Liver (tissue), 9 donors: ENCODE data around the gene FAM163A. TPM values are rescaled to one million over a fixed set of nuclear protein-coding genes. Genes with fewer than 3 reads are reported as not detected.
"Not testable (repeated sequence)": the region's sequence is repeated elsewhere in the genome, so short reads cannot be mapped to it uniquely, and the experiment has no call there.

Source experiments
- DNase-seq: peaks from one replicate; pipeline ENCODE4 v3.0.0-alpha.2; 2017; ENCODE audit warnings: low spot score
- H3K27ac ChIP-seq, 2 donors: one replicate each; pipeline ENCODE4 v1.7.0; 2013; ENCODE audit warnings: inconsistent platforms in 2 of 2, low read length in 2 of 2, control low read depth in 1 of 2, low read depth in 1 of 2, mild to moderate bottlenecking in 1 of 2
- H3K27me3 ChIP-seq, 4 donors: one replicate each; pipeline versions ENCODE4 v1.6.1 to v1.7.0; 2013; ENCODE audit warnings: low read length in 3 of 4, inconsistent platforms in 1 of 4, mild to moderate bottlenecking in 1 of 4, moderate library complexity in 1 of 4; ENCODE audit not compliant: control insufficient read depth in 4 of 4, insufficient read depth in 4 of 4
- H3K36me3 ChIP-seq, 4 donors: one replicate each; pipeline versions ENCODE4 v1.6.1 to v1.7.0; 2013; ENCODE audit warnings: low read length in 3 of 4, mild to moderate bottlenecking in 3 of 4, low read depth in 1 of 4, moderate library complexity in 1 of 4; ENCODE audit not compliant: control insufficient read depth in 4 of 4, insufficient read depth in 3 of 4
- H3K4me1 ChIP-seq, 4 donors: one replicate each; pipeline versions ENCODE4 v1.6.1 to v1.7.0; 2013; ENCODE audit warnings: low read length in 3 of 4, mild to moderate bottlenecking in 3 of 4, moderate library complexity in 1 of 4; ENCODE audit not compliant: control insufficient read depth in 4 of 4, insufficient read depth in 4 of 4
- H3K4me3 ChIP-seq, 3 donors: one replicate each; pipeline versions ENCODE4 v1.6.1 to v1.7.0; 2013; ENCODE audit warnings: low read length in 3 of 3, control low read depth in 1 of 3, low read depth in 1 of 3, mild to moderate bottlenecking in 1 of 3
- H3K9ac ChIP-seq, 2 donors: one replicate each; pipeline ENCODE4 v1.7.0; 2013; ENCODE audit warnings: low read length in 2 of 2, mild to moderate bottlenecking in 2 of 2, moderate library complexity in 2 of 2, control low read depth in 1 of 2, low read depth in 1 of 2
- H3K9me3 ChIP-seq, 4 donors: one replicate each; pipeline versions ENCODE4 v1.6.1 to v1.7.0; 2013; ENCODE audit warnings: low read length in 3 of 4; ENCODE audit not compliant: control insufficient read depth in 4 of 4
- EGR1 ChIP-seq, 2 donors: IDR thresholded peaks; 2 replicates each; pipeline ENCODE4 v1.6.1; 2016 to 2018; ENCODE audit warnings: antibody characterized with exemption in 2 of 2, low read depth in 2 of 2
- FOXA1 ChIP-seq: IDR thresholded peaks from 2 replicates; pipeline ENCODE4 v1.6.1; 2016; ENCODE audit warnings: antibody characterized with exemption
- FOXA2 ChIP-seq: IDR thresholded peaks from 2 replicates; pipeline ENCODE4 v1.6.1; 2016; ENCODE audit warnings: antibody characterized with exemption
- GABPA ChIP-seq, 2 donors: IDR thresholded peaks in 1 of 2; conservative IDR thresholded peaks in 1 of 2; 2 replicates each; pipeline ENCODE4 v1.6.1; 2016; ENCODE audit warnings: antibody characterized with exemption in 2 of 2, mild to moderate bottlenecking in 1 of 2, moderate library complexity in 1 of 2
- HNF4A ChIP-seq, 2 donors: conservative IDR thresholded peaks; 2 replicates each; pipeline ENCODE4 v1.6.1; 2016; ENCODE audit warnings: antibody characterized with exemption in 2 of 2, mild to moderate bottlenecking in 2 of 2
- HNF4G ChIP-seq: IDR thresholded peaks from 2 replicates; pipeline ENCODE4 v1.6.1; 2016; ENCODE audit warnings: antibody characterized with exemption
- JUND ChIP-seq, 2 donors: IDR thresholded peaks; 2 replicates each; pipeline ENCODE4 v1.6.1; 2016; ENCODE audit warnings: antibody characterized with exemption in 2 of 2
- NR2F2 ChIP-seq: IDR thresholded peaks from 2 replicates; pipeline ENCODE4 v1.6.1; 2016; ENCODE audit warnings: antibody characterized with exemption
- RAD21 ChIP-seq, 2 donors: IDR thresholded peaks; 2 replicates each; pipeline ENCODE4 v1.6.1; 2016; ENCODE audit warnings: antibody characterized with exemption in 2 of 2, mild to moderate bottlenecking in 2 of 2
- RXRA ChIP-seq, 2 donors: IDR thresholded peaks; 2 replicates each; pipeline ENCODE4 v1.6.1; 2017 to 2018; ENCODE audit warnings: antibody characterized with exemption in 2 of 2, mild to moderate bottlenecking in 1 of 2
- TAF1 ChIP-seq: conservative IDR thresholded peaks from 2 replicates; pipeline ENCODE4 v1.6.1; 2016; ENCODE audit warnings: antibody characterized with exemption, mild to moderate bottlenecking
- YY1 ChIP-seq: IDR thresholded peaks from 2 replicates; pipeline ENCODE4 v1.6.1; 2016; ENCODE audit warnings: antibody characterized with exemption, mild to moderate bottlenecking
- WGBS: extraction: QIAGEN DNeasy Blood & Tissue Kit; methylation state at CpG from one replicate; pipeline ENCODE4 v1.1.7; 2013; 5-methylcytosine and 5-hydroxymethylcytosine counted together
- polyA plus RNA-seq, 2 donors: library from polyadenylated mRNA; stranded (reverse) in 1 of 2; unstranded in 1 of 2; fragments of 200-250 nt in 1 of 2; fragments of >200 nt in 1 of 2; fragmentation: Nextera tagmentation in 1 of 2; extraction: Ambion mirVana in 1 of 2; gene quantifications; one replicate each; pipeline versions ENCODE4 v1.2.1 to v1.2.3, GENCODE V29; 2013 to 2015
- total RNA-seq, 2 donors: library from RNA; depleted of rRNA; stranded (reverse); fragments of >200 nt; gene quantifications; one replicate each; pipeline ENCODE4 v1.2.3, GENCODE V29; 2014
- TF ChIP-seq, protein P1 (sequence below): IDR thresholded peaks from 2 replicates; pipeline ENCODE4 v1.6.1; 2016; ENCODE audit warnings: antibody characterized with exemption
- TF ChIP-seq, protein P2 (sequence below): IDR thresholded peaks from 2 replicates; pipeline ENCODE4 v1.6.1; 2016; ENCODE audit warnings: antibody characterized with exemption, mild to moderate bottlenecking
- TF ChIP-seq, protein P3 (sequence below): IDR thresholded peaks from 2 replicates; pipeline ENCODE4 v1.6.1; 2016; ENCODE audit warnings: antibody characterized with exemption
- TF ChIP-seq, protein P4 (sequence below): IDR thresholded peaks from 2 replicates; pipeline ENCODE4 v1.6.1; 2016; ENCODE audit warnings: antibody characterized with exemption
- TF ChIP-seq, protein P5 (sequence below): fragments of 150-350 bp; IDR thresholded peaks from 2 replicates; pipeline ENCODE4 v1.5.1; 2017; ENCODE audit warnings: improper control_type of control experiment, low read depth, low read length; ENCODE audit not compliant: missing input control
- donor health status: healthy.
- donor health status: healthy.
- donor health status: healthy.
- donor health status: healthy.
- donor health status: healthy.

The FAM163A gene
- total and polyA plus RNA-seq, 4 donors, result 0.07 TPM; not detected in 3

DNA sequence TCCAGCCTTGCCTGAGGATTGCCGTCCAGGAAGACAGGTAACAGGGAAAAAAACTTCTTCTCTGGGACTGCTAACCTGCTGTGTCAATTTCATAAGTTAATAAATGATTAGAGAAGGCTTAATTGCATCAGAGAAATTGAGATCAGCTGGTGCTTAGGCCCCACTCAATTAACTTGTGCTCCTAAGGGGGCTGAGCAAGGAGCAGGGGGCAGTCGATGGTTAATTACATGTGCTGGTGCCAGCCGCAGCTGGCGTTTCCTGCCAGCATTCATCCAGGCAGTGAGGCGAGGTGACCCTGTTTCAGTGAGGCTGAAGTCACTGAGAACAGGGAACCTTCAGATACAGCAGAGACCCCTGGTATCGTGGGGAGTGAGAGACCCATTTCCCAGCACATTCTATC lies 60.0 kb downstream of the FAM163A start (continued):
- TF ChIP-seq, protein P1, sequence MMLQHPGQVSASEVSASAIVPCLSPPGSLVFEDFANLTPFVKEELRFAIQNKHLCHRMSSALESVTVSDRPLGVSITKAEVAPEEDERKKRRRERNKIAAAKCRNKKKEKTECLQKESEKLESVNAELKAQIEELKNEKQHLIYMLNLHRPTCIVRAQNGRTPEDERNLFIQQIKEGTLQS, result no peak

DNA sequence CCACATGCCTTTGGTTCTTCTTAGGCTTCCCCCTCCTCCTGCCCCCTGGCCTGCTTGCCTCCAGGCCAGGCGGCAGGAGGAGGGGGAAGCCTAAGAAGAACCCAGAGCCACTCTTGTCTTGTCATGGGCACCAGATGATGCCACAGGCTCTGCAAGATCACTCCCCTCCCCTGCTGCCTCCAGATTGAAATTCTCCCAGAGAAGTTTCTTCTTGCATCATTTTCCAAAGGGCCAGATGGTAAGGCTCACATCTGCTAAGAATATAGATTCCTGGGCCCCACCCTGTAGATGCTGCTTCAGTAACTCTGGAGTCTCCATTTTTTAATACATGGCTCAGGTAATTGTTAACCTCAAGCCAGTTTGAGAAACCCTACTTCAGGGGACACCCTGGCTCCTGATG lies 60.8 kb downstream of the FAM163A start:
- 100% methylated on average over 1 of the region's 1 CpG for WGBS
- Histone ChIP-seq H3K9me3 (no peaks in the 10 kb centered on the region), H3K4me3 (no peak overlapping the region), H3K9ac (no peak overlapping the region), H3K36me3 (no peaks in the 10 kb centered on the region), H3K27me3 (no peaks in the 10 kb centered on the region), H3K4me1 (no peaks in the 10 kb centered on the region), H3K27ac (no peak overlapping the region)
- TF ChIP-seq HNF4A (conservative IDR thresholded peaks at IDR 0.05), result no peak
- TF ChIP-seq, protein P1, result no peak
- no peak for TF ChIP-seq FOXA1
- no peak for TF ChIP-seq FOXA2
- no peak for TF ChIP-seq RAD21 (IDR thresholded peaks at IDR 0.05)
- TF ChIP-seq, protein P2, sequence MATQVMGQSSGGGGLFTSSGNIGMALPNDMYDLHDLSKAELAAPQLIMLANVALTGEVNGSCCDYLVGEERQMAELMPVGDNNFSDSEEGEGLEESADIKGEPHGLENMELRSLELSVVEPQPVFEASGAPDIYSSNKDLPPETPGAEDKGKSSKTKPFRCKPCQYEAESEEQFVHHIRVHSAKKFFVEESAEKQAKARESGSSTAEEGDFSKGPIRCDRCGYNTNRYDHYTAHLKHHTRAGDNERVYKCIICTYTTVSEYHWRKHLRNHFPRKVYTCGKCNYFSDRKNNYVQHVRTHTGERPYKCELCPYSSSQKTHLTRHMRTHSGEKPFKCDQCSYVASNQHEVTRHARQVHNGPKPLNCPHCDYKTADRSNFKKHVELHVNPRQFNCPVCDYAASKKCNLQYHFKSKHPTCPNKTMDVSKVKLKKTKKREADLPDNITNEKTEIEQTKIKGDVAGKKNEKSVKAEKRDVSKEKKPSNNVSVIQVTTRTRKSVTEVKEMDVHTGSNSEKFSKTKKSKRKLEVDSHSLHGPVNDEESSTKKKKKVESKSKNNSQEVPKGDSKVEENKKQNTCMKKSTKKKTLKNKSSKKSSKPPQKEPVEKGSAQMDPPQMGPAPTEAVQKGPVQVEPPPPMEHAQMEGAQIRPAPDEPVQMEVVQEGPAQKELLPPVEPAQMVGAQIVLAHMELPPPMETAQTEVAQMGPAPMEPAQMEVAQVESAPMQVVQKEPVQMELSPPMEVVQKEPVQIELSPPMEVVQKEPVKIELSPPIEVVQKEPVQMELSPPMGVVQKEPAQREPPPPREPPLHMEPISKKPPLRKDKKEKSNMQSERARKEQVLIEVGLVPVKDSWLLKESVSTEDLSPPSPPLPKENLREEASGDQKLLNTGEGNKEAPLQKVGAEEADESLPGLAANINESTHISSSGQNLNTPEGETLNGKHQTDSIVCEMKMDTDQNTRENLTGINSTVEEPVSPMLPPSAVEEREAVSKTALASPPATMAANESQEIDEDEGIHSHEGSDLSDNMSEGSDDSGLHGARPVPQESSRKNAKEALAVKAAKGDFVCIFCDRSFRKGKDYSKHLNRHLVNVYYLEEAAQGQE, result no peak
- TF ChIP-seq, protein P3, sequence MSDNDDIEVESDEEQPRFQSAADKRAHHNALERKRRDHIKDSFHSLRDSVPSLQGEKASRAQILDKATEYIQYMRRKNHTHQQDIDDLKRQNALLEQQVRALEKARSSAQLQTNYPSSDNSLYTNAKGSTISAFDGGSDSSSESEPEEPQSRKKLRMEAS, result no peak
- no peak for TF ChIP-seq TAF1
- TF ChIP-seq NR2F2, result no peak
- TF ChIP-seq JUND (IDR thresholded peaks at IDR 0.05), result no peak
- no peak for TF ChIP-seq RXRA (IDR thresholded peaks at IDR 0.05)
- TF ChIP-seq, protein P4, sequence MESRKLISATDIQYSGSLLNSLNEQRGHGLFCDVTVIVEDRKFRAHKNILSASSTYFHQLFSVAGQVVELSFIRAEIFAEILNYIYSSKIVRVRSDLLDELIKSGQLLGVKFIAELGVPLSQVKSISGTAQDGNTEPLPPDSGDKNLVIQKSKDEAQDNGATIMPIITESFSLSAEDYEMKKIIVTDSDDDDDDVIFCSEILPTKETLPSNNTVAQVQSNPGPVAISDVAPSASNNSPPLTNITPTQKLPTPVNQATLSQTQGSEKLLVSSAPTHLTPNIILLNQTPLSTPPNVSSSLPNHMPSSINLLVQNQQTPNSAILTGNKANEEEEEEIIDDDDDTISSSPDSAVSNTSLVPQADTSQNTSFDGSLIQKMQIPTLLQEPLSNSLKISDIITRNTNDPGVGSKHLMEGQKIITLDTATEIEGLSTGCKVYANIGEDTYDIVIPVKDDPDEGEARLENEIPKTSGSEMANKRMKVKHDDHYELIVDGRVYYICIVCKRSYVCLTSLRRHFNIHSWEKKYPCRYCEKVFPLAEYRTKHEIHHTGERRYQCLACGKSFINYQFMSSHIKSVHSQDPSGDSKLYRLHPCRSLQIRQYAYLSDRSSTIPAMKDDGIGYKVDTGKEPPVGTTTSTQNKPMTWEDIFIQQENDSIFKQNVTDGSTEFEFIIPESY, result no peak
- TF ChIP-seq GABPA (IDR thresholded peaks at IDR 0.05 in 1 of 2, conservative IDR thresholded peaks at IDR 0.05 in 1 of 2), result no peak
- TF ChIP-seq EGR1 (IDR thresholded peaks at IDR 0.05; ENCODE audit: low read depth in 2 of 2), result no peak
- TF ChIP-seq HNF4G, result no peak
- TF ChIP-seq, protein P5, sequence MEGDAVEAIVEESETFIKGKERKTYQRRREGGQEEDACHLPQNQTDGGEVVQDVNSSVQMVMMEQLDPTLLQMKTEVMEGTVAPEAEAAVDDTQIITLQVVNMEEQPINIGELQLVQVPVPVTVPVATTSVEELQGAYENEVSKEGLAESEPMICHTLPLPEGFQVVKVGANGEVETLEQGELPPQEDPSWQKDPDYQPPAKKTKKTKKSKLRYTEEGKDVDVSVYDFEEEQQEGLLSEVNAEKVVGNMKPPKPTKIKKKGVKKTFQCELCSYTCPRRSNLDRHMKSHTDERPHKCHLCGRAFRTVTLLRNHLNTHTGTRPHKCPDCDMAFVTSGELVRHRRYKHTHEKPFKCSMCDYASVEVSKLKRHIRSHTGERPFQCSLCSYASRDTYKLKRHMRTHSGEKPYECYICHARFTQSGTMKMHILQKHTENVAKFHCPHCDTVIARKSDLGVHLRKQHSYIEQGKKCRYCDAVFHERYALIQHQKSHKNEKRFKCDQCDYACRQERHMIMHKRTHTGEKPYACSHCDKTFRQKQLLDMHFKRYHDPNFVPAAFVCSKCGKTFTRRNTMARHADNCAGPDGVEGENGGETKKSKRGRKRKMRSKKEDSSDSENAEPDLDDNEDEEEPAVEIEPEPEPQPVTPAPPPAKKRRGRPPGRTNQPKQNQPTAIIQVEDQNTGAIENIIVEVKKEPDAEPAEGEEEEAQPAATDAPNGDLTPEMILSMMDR, result no peak
- TF ChIP-seq YY1, result no peak
- DNase-seq, result no peak

DNA sequence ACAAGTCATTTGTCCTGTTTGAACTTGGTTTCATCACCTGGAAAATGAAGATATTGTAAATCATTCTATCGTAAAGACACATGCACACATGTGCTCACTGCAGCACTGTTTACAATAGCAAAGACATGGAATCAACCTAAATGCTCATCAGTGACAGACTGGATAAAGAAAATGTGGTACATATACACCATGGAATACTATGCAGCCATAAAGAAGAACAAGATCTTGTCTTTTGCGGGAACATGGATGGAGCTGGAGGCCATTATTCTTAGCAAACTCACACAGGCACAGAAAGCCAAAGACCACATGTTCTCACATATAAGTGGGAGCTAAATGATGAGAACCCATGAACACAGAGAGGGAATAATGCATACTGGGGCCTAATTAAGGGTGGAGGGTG lies 61.3 kb downstream of the FAM163A start:
- H3K9me3 ChIP-seq, DNase-seq, H3K4me3 ChIP-seq, H3K27ac ChIP-seq, H3K27me3 ChIP-seq, H3K4me1 ChIP-seq, H3K36me3 ChIP-seq, H3K9ac ChIP-seq: not testable (repeated sequence)
- 95% methylated on average over 2 of the region's 2 CpGs for WGBS
